AG20443 (cell line): ENCODE data around the gene THSD7B.

Experiments used
- DNase-seq: peaks from one replicate; pipeline ENCODE4 v3.0.0; 2012; ENCODE audit warnings: low spot score, mixed read lengths

THSD7B gene

DNA sequence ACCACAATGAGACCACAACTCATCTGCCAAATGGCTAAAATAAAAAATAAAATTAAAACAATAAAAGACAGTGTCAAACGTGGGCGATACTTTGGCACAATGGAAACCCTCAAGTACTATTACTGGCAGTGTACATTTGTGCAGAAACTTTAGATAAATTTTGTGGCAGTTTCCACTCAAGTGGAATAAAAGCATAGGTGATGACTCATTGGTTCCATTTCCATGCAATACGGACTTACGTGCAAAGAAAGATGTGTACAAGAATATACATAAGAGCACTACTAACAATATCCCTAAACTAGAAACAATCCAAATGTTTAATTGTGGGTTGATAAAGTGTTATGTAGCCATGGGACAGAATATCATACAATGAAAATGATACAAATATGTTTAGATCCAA, 940.0 kb downstream of the THSD7B start:
- no peak for DNase-seq

DNA sequence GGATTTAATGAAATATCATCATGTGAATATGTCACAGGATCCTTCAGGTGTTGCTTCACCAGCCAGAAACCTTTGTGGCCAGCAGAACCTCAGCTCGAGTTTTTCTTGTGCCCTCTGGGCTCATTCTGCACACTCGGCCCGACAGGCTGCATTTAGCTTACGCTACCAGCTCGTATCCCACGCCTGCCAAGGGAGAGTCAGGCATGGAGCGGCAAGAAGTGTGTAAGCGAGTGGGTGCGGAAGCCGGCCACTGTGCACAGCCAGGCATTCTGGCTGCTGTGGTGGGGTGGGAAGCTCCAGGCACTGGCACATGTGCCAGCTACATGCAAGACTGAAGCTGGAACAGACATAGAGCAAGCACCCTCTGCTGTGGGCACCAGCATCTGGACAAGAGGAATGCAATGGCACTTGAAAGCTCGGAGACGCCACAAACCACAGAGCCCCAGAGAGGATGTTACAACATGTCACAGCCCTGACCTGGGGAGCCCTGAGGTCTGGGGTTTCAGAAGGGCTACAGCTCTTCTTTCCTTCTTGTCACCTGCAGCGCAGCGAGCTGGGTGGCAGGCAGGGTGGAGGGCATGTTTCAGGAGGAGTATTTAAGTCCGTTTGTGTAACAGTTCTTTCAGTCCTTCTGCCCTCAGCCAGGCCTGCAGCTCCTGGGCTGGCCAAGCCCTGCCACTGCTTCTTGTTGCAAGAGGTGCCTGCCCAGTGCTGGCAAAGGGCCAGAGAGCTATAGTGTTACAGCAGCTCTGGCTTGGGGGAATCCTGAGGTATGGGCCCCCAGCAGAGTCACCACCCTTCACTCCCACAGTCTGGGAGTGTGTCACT, 941.7 kb downstream of the THSD7B start:
- DNase-seq: no peak

DNA sequence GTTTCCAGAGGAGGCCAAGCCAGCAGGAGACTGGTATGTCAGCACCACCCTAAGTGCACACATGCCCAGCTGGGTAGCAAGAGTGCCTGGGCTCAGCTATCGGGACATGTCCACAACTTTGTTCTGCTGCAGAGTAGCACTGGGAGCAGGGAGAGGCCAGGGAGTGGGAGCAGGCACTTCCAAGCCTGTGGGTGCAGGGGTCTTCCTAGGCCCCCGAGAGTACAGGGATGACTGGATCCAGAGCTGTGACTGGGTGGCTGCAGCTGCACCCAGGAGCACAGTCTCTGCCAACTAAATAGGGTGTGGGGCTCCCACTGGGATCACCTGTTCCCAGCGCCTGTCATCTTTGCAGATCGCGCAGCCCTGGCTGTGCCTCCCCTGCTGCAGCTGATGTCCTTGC, 943.0 kb downstream of the THSD7B start:
- no peak for DNase-seq

- no peak for DNase-seq
Measured at GRCh38 chr2:137715731-137716191, 950.4 kb downstream of the THSD7B start.

GRCh38 chr2:137718786-137719185, 953.4 kb downstream of the THSD7B start:
- DNase-seq: no peak

DNA sequence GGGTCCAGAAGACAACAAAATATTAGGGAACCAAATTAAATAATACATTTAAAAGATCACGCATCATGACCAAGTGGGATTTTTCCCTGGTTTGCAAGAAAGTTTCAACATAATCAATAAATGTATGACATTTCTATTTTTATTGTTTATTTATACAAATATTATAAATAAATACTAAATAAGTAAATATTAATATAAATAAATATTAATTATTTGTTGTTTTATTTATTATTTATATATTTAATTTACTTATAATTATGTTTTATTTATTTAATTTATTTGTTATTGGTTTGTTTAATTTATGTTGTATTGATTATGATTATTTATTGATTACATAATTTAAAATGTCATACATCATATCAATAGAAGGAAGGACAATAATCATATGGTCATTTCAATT, 956.4 kb downstream of the THSD7B start:
- no peak for DNase-seq

DNA sequence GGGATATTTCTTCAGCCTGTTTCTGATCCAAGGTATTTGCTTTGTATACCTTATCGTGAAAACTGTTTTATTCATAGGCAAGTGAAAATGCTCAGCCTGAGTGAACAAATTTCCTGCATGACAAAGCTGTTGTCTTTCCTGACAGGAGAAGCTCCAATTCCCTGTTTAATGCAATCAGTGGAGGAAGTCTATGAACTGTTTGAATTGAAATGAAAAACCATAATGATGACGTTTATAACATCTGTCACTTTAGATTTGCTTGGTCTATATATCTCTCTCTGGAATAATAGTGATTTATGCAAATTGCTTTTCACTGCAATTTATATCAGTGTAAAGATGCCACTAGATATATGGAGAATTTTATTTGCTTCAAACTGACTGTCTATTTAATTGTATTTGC, 959.6 kb downstream of the THSD7B start:
- DNase-seq: no peak
